DMS153 treated with DMSO at 0.1 percent for 48 hours (cell line): ENCODE results near the gene TRIML2.

Source experiments
- DNase-seq: peaks from one replicate; lab custom pipeline; 2025; ENCODE audit not compliant: unreplicated experiment; lab: John Stamatoyannopoulos, UW

TRIML2 gene, protein sequence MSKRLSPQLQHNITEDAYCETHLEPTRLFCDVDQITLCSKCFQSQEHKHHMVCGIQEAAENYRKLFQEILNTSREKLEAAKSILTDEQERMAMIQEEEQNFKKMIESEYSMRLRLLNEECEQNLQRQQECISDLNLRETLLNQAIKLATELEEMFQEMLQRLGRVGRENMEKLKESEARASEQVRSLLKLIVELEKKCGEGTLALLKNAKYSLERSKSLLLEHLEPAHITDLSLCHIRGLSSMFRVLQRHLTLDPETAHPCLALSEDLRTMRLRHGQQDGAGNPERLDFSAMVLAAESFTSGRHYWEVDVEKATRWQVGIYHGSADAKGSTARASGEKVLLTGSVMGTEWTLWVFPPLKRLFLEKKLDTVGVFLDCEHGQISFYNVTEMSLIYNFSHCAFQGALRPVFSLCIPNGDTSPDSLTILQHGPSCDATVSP

DNA sequence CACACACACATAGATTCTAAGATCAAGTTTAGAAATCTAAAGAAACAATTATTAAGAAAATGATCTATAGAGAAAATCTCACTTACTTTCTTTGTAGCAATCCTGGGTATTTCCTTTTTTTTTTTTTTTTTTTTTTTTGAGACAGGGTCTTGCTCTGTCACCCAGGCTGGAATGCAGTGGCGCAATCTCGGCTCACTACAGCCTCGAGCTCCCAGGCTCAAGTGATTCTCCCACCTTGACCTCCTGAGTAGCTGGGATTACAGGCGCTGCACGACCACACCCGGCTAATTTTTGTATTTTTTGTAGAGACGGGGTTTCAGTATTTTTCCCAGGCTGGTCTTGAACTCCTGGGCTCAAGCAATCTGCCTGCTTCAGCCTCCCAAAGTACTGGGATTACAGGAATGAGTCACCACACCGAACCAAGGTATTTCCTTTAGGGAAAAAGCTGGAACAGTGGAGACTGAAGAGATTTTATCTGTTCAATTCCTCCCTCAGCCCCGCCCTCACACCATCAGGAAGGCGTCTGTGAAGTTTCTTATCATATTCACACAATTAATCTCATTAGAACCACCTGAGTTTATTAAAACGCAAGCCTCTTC is at the start of gene TRIML2:
TSS of gene TRIML2 (minus strand) at position 447 of the 599 bp plus-strand sequence. CDS start 4,235 bp downstream, outside the sequence.
- DNase-seq, result no peak

DNA sequence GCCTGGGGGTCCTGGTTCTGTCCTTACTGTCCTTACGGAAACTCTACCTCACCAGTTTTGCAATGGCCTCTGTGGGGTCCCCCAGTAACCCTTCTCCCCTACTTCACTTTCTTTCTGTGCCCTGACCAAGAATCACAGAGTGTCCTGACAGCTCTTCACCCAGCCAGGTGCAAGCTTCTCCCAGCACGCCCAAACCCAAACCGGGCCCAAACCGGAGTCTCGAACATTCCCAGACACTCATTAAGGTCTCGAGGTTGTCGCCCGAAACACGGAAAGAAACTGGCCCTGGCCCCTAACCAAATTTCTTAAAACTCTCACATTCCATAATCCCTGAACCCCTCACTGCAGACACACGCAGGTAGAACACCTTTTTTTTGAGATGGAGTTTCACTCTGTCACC is 48.9 kb upstream of the TRIML2 start:
- DNase-seq, result no peak

DNA sequence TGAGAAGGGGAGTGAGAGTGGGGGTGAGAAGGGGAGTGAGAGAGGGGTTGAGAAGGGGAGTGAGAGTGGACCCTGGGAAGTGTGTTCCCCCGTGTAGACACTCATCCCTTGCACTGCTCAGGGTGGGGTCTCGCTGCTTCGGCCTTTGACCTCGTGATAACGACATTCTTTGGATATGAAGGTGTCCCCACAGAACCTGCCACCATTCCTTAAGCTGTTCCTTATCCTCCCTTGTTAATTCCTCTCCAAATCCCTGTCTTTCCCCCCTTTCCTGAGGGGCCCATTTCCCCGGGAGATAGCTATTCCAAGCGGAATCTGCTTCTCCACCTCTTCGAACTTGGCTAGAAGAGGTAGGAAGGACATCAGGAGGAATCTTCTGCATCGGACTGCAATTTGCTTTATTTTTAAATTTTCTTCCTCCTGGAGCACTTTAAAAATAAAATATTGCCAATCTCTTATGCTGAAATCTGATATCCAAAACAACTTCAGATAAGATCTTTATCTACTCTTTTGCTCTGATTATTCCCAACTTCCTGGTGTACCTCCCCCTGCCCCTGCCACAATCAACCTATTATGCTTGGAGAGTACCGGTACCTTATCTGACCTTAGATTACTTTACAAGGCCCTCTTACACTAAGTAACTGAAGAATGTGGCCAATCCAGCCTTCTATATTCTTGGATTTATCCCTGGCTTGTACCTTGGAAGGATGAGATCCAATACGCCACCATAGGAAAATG is 45.4 kb upstream of the TRIML2 start:
- DNase-seq, result peak; percentile 28

DNA sequence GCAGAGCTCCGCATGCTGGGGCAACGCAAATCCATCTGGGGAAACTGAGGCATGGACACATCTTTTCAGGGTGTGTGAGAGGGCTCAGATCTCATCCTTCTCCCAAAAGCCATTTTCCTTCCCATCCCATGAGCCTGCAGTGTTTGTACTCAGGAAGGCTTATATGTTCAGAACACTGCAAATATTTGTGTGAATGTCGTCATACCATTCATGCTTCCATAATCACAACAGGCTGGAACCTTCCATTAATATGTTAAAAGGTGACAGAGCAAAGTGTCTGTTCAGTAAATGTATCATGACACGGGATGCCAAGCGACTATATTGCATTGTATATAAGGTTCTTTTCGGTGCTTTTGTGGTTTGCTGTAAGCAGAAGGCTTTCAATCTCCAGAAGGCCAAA is 38.4 kb upstream of the TRIML2 start:
- DNase-seq, result no peak

DNA sequence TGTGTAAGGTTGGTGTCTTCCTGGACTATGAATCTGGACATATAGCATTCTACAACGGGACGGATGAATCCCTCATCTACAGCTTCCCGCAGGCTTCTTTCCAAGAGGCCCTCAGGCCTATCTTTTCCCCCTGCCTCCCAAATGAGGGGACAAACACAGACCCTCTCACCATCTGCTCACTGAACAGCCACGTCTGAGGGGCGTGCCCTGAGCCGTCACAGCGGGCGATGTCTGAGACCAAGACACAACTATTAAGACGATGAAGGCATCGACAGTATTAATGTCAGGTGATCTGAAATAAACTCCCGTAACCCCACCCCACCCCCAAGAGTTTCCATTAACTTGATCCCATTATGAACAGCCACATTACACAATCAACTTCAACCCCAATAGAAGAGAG is 37.8 kb upstream of the TRIML2 start:
- no peak for DNase-seq

DNA sequence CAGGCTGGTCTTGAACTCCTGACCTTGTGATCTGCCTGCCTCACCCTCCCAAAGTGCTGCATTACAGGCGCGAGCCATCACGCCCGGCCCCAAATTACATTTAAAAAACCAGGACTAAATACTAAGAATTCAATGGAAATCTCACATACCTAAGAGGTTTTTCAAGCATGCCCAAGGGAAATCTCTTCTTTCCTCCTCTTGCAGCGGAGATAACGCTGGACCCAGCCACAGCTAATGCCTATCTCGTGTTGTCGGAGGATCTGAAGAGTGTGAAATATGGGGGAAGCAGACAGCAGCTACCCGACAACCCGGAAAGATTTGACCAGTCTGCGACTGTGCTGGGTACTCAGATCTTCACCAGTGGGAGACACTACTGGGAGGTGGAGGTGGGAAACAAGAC is 37.2 kb upstream of the TRIML2 start:
- no peak for DNase-seq

DNA sequence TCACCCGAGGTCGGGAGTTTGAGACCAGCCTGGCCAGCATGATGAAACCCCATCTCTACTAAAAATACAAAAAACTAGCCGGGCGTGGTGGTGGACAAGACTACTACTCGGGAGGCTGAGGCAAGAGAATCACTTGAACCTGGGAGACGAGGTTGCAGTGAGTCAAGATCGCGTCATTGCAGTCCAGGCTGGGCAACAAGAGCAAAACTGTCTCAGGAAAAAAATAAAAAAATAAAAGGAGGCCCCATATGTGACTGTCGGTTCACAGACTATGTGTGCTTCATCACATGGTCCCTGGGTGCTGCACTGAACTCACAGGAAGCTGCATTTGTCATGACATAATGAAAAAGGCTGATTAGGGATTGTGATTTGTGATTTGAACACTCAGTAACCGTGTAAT is 36.2 kb upstream of the TRIML2 start:
- DNase-seq, result no peak

DNA sequence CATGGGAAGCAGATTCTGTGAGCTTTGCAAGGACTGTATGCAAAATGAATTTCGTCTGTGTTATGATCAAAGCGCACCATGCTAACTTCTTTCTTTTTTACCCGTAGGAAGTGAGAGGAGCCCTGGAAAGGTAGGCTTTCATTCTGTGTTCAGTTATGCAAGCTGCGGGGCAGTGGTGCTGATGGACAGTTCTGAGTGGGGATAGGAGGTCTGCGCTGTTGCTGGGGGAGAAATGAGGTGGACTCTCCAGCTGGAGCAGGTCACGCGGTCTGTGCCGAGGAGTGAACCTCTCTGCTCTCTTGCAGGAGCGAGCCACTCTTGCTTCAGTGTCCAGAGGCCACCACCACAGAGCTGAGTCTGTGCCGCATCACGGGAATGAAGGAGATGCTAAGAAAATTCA is 34.3 kb upstream of the TRIML2 start:
- DNase-seq, result no peak

DNA sequence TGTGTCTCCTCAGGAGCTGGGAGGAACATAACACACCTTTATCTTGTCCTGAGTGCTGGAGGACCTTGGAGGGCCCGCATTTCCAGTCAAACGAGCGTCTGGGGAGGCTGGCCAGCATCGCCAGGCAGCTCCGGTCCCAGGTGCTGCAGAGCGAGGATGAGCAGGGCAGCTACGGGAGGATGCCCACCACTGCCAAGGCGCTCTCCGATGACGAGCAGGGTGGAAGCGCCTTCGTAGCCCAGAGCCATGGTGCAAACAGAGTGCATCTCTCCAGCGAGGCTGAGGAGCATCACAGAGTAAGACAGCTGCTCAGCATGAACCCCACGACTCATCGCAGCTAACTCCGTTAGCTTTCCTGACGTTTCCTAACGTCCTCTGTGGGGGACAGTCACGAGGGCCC is 30.3 kb upstream of the TRIML2 start:
- DNase-seq, result no peak

DNA sequence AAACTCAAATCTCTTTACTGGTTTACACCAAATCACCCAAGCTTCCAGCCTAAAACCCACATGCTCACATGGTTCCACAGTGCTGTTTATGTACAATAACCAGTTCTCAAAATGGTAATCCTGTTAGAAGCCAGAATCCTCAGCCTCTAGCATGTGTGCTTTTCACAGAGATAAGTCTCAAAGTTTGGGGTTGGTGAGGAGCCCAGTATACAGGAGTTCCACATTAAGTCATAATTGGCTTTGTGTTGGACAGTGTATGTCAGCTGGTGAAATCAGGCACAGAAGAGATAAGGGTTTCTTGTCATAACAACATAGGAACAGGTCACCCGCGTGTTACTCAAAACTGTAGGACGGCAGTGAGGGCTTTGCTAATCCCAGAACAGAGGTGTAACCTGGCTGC is 29.7 kb upstream of the TRIML2 start, which contains the start of gene TRIML1:
TSS of gene TRIML1 (plus strand) at position 301 of the 400 bp plus-strand sequence. CDS start 118 bp downstream, outside the sequence.
- no peak for DNase-seq

DNA sequence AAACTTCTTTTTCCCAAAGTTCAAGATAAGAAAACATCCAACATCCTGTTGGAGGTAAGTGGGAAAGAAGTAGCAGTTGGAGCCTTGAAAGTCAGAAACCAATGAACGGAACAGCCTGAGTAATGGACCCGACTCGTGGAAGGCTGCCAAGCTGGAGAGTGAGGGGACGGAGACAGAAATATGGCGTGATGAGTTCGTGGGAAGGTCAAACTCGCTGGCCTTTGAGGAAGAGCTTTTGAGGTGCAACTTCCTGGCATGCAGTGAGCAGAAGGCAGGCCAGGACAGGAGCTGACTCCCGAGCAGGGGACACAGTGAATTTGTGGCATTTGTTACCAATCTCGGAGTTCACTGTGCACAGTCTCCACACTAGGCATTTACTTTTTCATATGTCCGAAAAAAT is 28.8 kb upstream of the TRIML2 start:
- no peak for DNase-seq

DNA sequence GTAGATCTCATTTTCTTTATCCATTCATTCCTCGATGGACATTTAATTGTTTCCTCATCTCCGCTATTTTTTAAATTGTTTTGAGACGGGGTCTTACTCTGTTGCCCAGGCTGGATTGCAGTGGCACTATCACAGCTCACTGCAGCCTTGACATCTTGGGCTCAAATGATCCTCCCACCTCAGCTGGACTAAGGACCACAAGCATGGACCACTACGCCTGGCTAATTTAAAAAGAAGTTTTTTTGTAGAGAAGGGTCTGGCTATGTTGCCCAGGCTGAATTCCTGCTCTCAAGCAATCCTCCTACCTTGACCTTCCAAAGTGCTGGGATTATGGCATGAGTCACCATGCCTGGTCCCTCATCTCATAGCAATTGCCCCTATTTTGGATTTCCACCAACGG is 22.8 kb upstream of the TRIML2 start:
- no peak for DNase-seq

DNA sequence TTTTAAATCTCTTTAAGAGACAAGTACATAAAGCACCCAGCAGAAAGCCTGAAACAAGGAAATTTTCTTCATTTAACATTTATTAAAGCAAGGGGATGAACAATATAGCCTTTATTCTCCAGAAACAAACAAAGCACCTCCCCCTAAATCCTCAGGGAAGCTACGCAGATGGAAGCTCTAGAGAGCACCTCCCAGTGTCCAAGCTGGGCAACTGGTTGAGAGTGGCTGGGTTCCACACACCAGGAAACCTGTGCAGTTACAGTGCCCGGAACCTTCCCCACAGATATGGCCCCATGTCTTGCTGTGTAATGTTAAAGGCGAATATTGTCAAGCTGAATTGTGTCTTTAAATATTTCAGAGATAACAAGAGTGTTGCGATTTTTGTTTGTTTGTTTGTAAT is 21.0 kb upstream of the TRIML2 start:
- no peak for DNase-seq

DNA sequence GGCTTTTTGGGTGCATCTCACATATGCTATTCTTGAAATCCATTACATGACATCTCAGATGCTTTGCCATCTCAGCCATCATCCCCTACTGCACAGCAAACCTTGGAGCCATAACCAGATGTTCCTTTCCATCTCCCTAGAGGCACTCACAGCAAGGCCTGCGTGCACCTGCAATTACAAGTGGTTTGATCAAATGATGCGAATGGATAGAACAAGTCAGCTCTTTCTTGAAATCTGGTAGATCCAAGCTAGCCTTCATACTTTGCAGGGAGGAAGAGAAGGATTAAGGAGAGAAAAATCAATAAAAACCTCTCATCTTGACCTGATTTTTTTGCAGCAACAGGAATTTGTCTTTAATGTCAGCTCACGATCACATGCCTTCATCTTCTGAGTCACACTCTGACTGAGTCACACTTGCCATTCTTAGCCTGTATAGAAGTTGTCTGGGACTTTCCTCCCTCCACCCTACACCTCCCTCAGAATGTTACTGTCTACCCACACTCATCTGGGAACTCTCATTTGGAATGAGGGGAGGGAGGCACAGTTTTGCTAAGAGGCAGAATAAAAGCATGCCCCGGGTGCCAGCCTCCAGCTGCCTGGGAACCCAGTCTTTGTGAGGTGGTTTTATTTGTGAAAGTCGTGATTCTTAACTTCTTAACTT is 17.9 kb upstream of the TRIML2 start:
- DNase-seq, result no peak

DNA sequence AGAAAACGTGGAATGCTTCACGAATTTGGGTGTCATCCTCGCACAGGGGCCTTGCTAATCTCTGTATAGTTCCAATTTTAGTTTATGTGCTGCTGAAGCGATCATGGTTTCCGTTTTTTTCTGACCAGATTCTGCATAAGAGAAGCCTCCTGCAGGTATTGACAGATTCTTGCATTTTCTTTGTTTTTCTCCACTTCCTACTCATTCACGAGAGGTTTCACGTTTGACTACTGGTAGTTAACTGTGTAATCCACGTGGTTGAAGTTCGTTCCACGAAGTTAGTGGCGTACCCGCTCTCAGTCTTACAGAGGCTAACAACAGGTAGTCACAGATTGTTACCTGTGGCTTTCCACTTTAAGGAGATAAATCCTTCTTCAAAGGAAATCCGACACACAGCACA is 12.1 kb upstream of the TRIML2 start:
- DNase-seq, result no peak

DNA sequence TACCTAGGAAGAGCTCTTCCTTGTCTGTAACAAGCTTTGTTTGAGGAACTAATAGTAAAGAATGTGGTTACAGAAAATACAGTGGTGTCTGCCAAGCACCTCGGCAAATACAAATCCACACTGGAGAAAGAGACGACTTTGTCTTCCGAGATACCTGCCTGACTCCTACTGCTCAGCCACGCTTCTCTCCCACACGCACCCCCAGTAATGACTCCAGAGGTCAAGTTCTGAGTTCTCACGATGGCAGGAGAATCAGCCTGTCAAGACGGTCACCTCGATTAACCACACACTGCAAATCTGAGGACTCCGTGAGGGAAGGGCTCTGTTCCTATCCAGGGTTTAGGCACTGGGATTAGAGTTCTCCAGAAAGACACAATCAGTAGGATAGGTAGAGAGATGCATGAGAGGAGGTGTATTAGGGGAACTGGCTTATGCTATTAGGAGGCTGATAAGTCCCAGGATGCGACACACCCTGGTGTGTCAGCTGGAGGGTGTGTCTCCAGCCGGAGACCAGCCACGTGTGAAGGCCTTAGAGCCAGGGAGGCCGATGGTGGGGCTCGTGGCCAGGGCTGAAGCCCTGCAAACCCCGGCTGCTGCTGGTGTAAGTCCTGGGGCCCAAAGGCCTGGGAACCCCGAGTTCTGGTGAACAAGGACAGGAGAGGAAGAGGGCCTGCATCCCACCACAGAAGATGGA is 8.4 kb upstream of the TRIML2 start:
- no peak for DNase-seq

DNA sequence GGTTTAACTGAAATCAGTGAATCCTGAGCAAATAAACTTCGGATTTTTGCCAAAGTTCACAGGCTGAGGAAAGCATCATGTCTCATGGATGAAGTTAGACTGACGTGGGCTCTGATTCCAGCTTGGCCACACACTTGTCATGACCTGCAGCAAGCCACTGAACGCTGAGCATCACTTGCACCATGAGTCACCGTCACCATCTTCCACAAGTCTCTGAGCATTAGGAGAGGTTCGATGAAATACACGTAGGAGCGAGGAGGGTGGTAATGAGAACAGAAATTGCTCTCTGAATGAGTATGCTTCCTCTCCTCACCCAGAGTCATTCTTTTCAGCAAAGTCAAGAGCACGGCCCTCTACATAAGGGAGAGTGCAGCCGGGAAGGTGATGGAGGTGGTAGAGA is 3.8 kb upstream of the TRIML2 start:
- DNase-seq, result no peak

DNA sequence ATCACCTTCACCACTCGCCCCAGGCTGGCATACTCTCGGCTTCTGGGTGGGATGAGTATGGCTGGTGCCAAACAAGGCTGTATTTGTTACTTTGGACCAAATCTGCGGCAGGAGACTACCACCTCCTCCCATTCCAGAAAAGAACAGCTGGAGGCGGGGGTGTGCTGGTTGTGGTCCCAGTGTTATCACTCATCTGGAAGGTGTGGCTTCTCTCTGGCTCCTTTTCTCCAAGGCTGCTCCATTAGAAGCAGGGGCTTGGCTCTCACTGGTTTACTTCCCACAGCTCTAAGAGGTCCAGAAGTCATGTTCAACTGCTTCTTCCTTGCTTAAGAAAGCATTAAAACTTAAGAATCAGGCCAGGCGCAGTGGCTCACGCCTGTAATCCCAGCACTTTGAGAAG is 2.6 kb upstream of the TRIML2 start:
- DNase-seq, result no peak

DNA sequence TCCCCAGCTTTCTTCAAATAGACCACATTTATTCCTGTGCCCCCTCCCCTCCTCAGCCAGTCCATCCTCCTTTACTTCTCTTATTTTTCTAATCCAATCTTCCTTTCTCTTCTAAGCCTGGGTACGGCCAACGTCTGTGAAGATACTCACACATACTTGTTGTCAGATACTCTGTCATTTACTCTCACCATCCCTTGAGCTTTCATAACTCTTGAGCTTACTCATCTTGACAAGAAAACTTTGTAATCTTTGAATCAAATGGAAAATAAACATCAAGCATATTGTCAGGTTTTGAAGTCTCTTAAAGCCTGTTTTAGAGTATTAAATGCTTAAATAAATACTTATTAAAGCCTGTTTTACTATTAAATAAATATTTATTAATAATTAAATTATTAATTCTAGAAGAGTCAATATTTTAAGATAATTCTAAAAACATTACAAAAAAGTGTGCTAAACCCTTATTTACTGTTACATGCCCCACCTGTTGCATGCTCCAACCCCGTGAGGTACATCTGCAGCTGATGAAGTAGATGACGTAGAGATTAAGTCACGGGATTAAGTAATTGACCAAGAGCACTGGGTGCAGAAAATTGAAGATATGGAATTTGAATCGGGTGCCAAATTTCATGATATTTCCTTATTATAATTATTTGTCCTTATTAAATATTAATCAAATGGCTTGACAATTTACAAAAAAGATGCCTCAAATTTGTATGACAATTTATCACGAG is 1.5 kb upstream of the TRIML2 start:
- DNase-seq, result no peak

DNA sequence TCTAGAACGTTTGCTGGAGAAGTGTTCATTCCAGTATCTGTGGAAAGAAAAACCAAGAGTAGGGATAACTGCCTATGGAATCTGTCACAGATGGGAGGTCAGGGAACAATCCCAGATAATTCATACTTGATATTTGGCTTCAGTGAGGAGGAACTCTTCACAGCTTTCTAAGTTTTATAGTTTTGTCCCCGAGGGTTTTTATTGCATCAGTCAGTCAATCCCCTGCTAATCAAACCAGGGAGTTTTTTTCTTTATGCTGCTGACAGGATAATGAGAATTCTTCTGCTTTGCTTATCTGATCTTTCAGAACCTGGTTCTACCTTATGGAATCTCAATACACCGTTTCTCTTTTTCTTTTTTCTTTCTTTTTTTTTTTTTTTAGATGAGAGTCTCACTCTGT is 633 bp upstream of the TRIML2 start:
- DNase-seq, result no peak
